Erythroblast (primary cell): ENCODE results near the gene AWAT2.

Experiments
- GATA1 ChIP-seq: IDR thresholded peaks from 2 replicates; pipeline ENCODE4 v1.6.1; 2011; ENCODE audit warnings: low read depth, mild to moderate bottlenecking, control low read depth, low read length, moderate library complexity
- POLR2A ChIP-seq: IDR thresholded peaks from 2 replicates; pipeline ENCODE4 v1.6.1; 2011; ENCODE audit warnings: mild to moderate bottlenecking, low read length

DNA sequence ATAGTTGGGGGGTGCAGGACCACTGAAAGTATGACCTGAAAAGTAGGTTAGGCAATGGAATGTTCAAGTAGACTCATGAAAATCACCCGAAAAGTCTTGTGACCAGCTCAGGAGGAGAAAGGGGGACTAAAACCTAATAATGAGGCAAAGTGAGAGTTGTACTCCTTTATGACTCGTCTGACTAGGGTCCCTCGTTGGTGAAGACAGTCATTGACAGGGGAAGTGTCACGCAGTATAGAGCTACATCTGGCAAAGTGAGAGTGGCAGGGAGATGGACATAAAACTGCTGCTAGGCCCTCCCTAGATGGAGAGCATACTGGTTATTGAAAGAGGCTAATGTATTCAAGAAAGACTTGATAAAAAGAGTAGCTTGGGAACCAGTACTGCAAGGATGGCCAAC, 33.0 kb upstream of the AWAT2 start:
- no peak for TF ChIP-seq POLR2A
- no peak for TF ChIP-seq GATA1
